Mesendoderm (in vitro differentiated cells): ENCODE measurements around the gene SEC14L1.

ENCODE experiments used
- DNase-seq: peaks from one replicate; pipeline ENCODE4 v3.0.0; 2013
- H2AK5ac ChIP-seq: 2 replicates; pipeline ENCODE4 v1.6.1; 2013; ENCODE audit warnings: low read length, inconsistent platforms
- H2BK120ac ChIP-seq: 2 replicates; pipeline ENCODE4 v1.6.1; 2013; ENCODE audit warnings: low read depth, mild to moderate bottlenecking, low read length, moderate library complexity, mixed read lengths
- H2BK15ac ChIP-seq: replicated peaks from 2 replicates; pipeline ENCODE4 v1.6.1; 2013; ENCODE audit warnings: low read depth, mild to moderate bottlenecking, moderate library complexity
- H2BK5ac ChIP-seq: 2 replicates; pipeline ENCODE4 v1.6.1; 2013; ENCODE audit warnings: low read length, inconsistent platforms
- H3K18ac ChIP-seq: 2 replicates; pipeline ENCODE4 v1.6.1; 2013; ENCODE audit warnings: mild to moderate bottlenecking, low read length, mixed read lengths
- H3K23ac ChIP-seq: one replicate; pipeline ENCODE4 v1.6.1; 2013; ENCODE audit warnings: low read length
- H3K27ac ChIP-seq: 2 replicates; pipeline ENCODE4 v1.5.1; 2013; ENCODE audit warnings: low read depth, mild to moderate bottlenecking, inconsistent platforms, low read length, moderate library complexity
- H3K27me3 ChIP-seq: 2 replicates; pipeline ENCODE4 v1.6.1; 2013; ENCODE audit warnings: low read length, control low read depth, mild to moderate bottlenecking, inconsistent platforms; ENCODE audit not compliant: insufficient read depth, poor library complexity
- H3K36me3 ChIP-seq: 2 replicates; pipeline ENCODE4 v1.6.1; 2013; ENCODE audit warnings: low read length, inconsistent platforms; ENCODE audit not compliant: control insufficient read depth, insufficient read depth
- H3K4ac ChIP-seq: one replicate; pipeline ENCODE4 v1.6.1; 2013; ENCODE audit warnings: low read depth, mild to moderate bottlenecking, low read length, moderate library complexity
- H3K4me1 ChIP-seq: 2 replicates; pipeline ENCODE4 v1.6.1; 2013; ENCODE audit warnings: low read depth, low read length, inconsistent platforms; ENCODE audit not compliant: control insufficient read depth
- H3K4me2 ChIP-seq: 2 replicates; pipeline ENCODE4 v1.6.1; 2013; ENCODE audit warnings: low read length
- H3K4me3 ChIP-seq: 2 replicates; pipeline ENCODE4 v1.5.1; 2013; ENCODE audit warnings: mild to moderate bottlenecking, low read length
- H3K56ac ChIP-seq: one replicate; pipeline ENCODE4 v1.6.1; 2013; ENCODE audit warnings: low read length
- H3K79me1 ChIP-seq: 2 replicates; pipeline ENCODE4 v1.6.1; 2013; ENCODE audit warnings: low read length, inconsistent platforms
- H3K79me2 ChIP-seq: 2 replicates; pipeline ENCODE4 v1.6.1; 2013; ENCODE audit warnings: mild to moderate bottlenecking, low read length; ENCODE audit not compliant: control insufficient read depth, insufficient read depth
- H3K9ac ChIP-seq: 2 replicates; pipeline ENCODE4 v1.6.1; 2013; ENCODE audit warnings: low read length, inconsistent platforms
- H4K5ac ChIP-seq: one replicate; pipeline ENCODE4 v1.6.1; 2013; ENCODE audit warnings: low read length
- H4K8ac ChIP-seq: one replicate; pipeline ENCODE4 v1.6.1; 2013; ENCODE audit warnings: low read depth, mild to moderate bottlenecking, control low read depth, low read length, moderate library complexity
- WGBS: extraction: QIAGEN DNeasy Blood & Tissue Kit; methylation state at CpG from one replicate; pipeline ENCODE4 v1.1.7; 2013; ENCODE audit warnings: low lambda C conversion rate, missing lambda C conversion rate; ENCODE audit not compliant: insufficient coverage; ENCODE audit errors: extremely low coverage; 5-methylcytosine and 5-hydroxymethylcytosine counted together

SEC14L1 gene

GRCh38 chr17:77145224-77145611, 4.4 kb downstream of the SEC14L1 start:
- Histone ChIP-seq H3K9ac (no peak overlapping the region), H3K23ac (no peak overlapping the region), H3K79me1 (peaks cover 8% of the 10 kb centered on the region), H3K4me2 (no peak overlapping the region), H2BK15ac (no peak overlapping the region), H3K4ac (no peak overlapping the region), H2BK5ac (no peak overlapping the region), H2AK5ac (no peak overlapping the region), H3K56ac (no peak overlapping the region), H3K18ac (no peak overlapping the region), H3K79me2 (no peaks in the 10 kb centered on the region), H3K27ac (no peak overlapping the region), H3K27me3 (no peaks in the 10 kb centered on the region), H3K4me1 (no peaks in the 10 kb centered on the region), H4K8ac (no peak overlapping the region), H3K4me3 (no peak overlapping the region), H2BK120ac (no peak overlapping the region), H4K5ac (no peak overlapping the region), H3K36me3 (no peaks in the 10 kb centered on the region)
- WGBS = 100% methylated on average over 1 of the region's 3 CpGs
- no peak for DNase-seq

- WGBS = no CpG with 5 or more reads among the region's 8 CpGs
- H3K23ac ChIP-seq = no peak overlapping the region
- no peak overlapping the region for H3K4me3 ChIP-seq
- H3K4me1 ChIP-seq = no peaks in the 10 kb centered on the region
- H3K79me1 ChIP-seq = peaks cover 11% of the 10 kb centered on the region
- no peak overlapping the region for H2BK15ac ChIP-seq
- no peak overlapping the region for H3K9ac ChIP-seq
- H2BK5ac ChIP-seq = no peak overlapping the region
- no peak overlapping the region for H3K4ac ChIP-seq
- H3K56ac ChIP-seq = peak overlapping the region; percentile 63
- H2BK120ac ChIP-seq = no peak overlapping the region
- no peak overlapping the region for H3K18ac ChIP-seq
- H4K8ac ChIP-seq = no peak overlapping the region
- H3K27me3 ChIP-seq = no peaks in the 10 kb centered on the region
- no peaks in the 10 kb centered on the region for H3K36me3 ChIP-seq
- H3K79me2 ChIP-seq = no peaks in the 10 kb centered on the region
- no peak overlapping the region for H3K4me2 ChIP-seq
- no peak overlapping the region for H2AK5ac ChIP-seq
- H3K27ac ChIP-seq = no peak overlapping the region
- peak; percentile 73 for DNase-seq
- H4K5ac ChIP-seq = no peak overlapping the region
Measured at GRCh38 chr17:77145612-77146245, 5.0 kb downstream of the SEC14L1 start.

GRCh38 chr17:77146246-77146632, 5.5 kb downstream of the SEC14L1 start:
- Histone ChIP-seq H3K18ac (no peak overlapping the region), H3K27me3 (no peaks in the 10 kb centered on the region), H2BK120ac (no peak overlapping the region), H4K5ac (no peak overlapping the region), H3K4ac (no peak overlapping the region), H2AK5ac (no peak overlapping the region), H2BK5ac (no peak overlapping the region), H2BK15ac (no peak overlapping the region), H3K23ac (no peak overlapping the region), H3K4me1 (no peaks in the 10 kb centered on the region), H3K9ac (no peak overlapping the region), H3K56ac (peak overlapping the region; percentile 63), H3K27ac (no peak overlapping the region), H3K36me3 (no peaks in the 10 kb centered on the region), H3K79me2 (no peaks in the 10 kb centered on the region), H3K4me3 (no peak overlapping the region), H4K8ac (no peak overlapping the region), H3K4me2 (no peak overlapping the region), H3K79me1 (peaks cover 11% of the 10 kb centered on the region)
- no CpG with 5 or more reads among the region's 5 CpGs for WGBS
- DNase-seq = no peak

- no peak overlapping the region for H4K8ac ChIP-seq
- H3K79me2 ChIP-seq = no peaks in the 10 kb centered on the region
- H3K27me3 ChIP-seq = no peaks in the 10 kb centered on the region
- H3K36me3 ChIP-seq = no peaks in the 10 kb centered on the region
- H3K23ac ChIP-seq = no peak overlapping the region
- DNase-seq = no peak
- WGBS = no CpG with 5 or more reads among the region's 17 CpGs
- no peak overlapping the region for H3K9ac ChIP-seq
- no peak overlapping the region for H3K4me2 ChIP-seq
- peaks cover 11% of the 10 kb centered on the region for H3K79me1 ChIP-seq
- H2BK5ac ChIP-seq = no peak overlapping the region
- H3K18ac ChIP-seq = no peak overlapping the region
- H2AK5ac ChIP-seq = no peak overlapping the region
- H2BK120ac ChIP-seq = no peak overlapping the region
- no peak overlapping the region for H3K27ac ChIP-seq
- H3K56ac ChIP-seq = peak overlapping the region; percentile 54
- H3K4me1 ChIP-seq = no peaks in the 10 kb centered on the region
- H3K4ac ChIP-seq = no peak overlapping the region
- H4K5ac ChIP-seq = no peak overlapping the region
- H2BK15ac ChIP-seq = no peak overlapping the region
- no peak overlapping the region for H3K4me3 ChIP-seq
Measured at GRCh38 chr17:77146882-77147281, 6.1 kb downstream of the SEC14L1 start.

DNA sequence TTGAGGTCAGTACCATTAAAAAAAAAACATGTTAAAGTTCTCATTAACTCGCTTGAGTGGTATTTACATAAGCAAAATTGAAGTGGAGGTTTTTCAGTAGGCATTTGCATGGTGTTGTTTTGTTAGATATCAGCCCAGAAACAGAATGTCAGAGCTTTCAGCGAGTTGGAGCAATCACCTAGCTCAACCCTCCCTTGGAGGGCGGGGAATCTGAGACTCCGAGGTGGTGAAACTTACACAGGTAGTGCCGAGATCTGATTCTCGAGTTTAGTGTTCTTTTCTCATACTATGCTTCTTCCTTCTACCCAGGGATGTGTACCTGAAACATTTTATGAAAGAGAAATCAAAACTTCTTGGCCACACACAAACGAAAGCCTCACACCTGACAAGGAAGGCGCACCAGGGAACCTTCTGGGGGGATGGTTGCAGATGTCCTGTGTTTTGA, 6.6 kb downstream of the SEC14L1 start:
- Histone ChIP-seq H2BK15ac (no peak overlapping the region), H4K8ac (no peak overlapping the region), H3K79me1 (peaks cover 11% of the 10 kb centered on the region), H3K4me1 (no peaks in the 10 kb centered on the region), H3K36me3 (no peaks in the 10 kb centered on the region), H3K27ac (no peak overlapping the region), H2BK120ac (no peak overlapping the region), H3K4me3 (no peak overlapping the region), H3K9ac (no peak overlapping the region), H3K4ac (no peak overlapping the region), H3K27me3 (no peaks in the 10 kb centered on the region), H3K23ac (no peak overlapping the region), H3K18ac (no peak overlapping the region), H2BK5ac (no peak overlapping the region), H3K4me2 (no peak overlapping the region), H4K5ac (no peak overlapping the region), H2AK5ac (no peak overlapping the region), H3K56ac (no peak overlapping the region), H3K79me2 (no peaks in the 10 kb centered on the region)
- no CpG with 5 or more reads among the region's 8 CpGs for WGBS
- DNase-seq = no peak
